Dendritic cell treated with granulocyte-macrophage colony-stimulating factor and Interleukin-4, amounts not matched to agents 40 ng/mL and 50 ng/mL, for 4 days (primary cell): ENCODE data around the gene EPHX1.

Experiments
- H3K27ac Mint-ChIP-seq: one replicate; pipeline ENCODE4 v1.8.0; 2022; ENCODE audit warnings: mild to moderate bottlenecking, mixed read lengths
- H3K27me3 Mint-ChIP-seq: one replicate; pipeline ENCODE4 v1.8.0; 2022; ENCODE audit warnings: mild to moderate bottlenecking, mixed read lengths
- H3K36me3 Mint-ChIP-seq: one replicate; pipeline ENCODE4 v1.8.0; 2022; ENCODE audit warnings: low read depth, mixed read lengths
- H3K4me1 Mint-ChIP-seq: one replicate; pipeline ENCODE4 v1.8.0; 2022; ENCODE audit warnings: low read depth, mixed read lengths
- H3K4me3 Mint-ChIP-seq: one replicate; pipeline ENCODE4 v1.8.0; 2022; ENCODE audit warnings: mild to moderate bottlenecking, moderate library complexity, mixed read lengths
- H3K9me3 Mint-ChIP-seq: one replicate; pipeline ENCODE4 v1.8.0; 2022; ENCODE audit warnings: mixed read lengths
- intact Hi-C: fragments of 100-400 bp; cut with micrococcal nuclease; formaldehyde crosslinking; loops from one replicate; pipeline ENCODE4 v1.15.0; 2022

Gene EPHX1

DNA sequence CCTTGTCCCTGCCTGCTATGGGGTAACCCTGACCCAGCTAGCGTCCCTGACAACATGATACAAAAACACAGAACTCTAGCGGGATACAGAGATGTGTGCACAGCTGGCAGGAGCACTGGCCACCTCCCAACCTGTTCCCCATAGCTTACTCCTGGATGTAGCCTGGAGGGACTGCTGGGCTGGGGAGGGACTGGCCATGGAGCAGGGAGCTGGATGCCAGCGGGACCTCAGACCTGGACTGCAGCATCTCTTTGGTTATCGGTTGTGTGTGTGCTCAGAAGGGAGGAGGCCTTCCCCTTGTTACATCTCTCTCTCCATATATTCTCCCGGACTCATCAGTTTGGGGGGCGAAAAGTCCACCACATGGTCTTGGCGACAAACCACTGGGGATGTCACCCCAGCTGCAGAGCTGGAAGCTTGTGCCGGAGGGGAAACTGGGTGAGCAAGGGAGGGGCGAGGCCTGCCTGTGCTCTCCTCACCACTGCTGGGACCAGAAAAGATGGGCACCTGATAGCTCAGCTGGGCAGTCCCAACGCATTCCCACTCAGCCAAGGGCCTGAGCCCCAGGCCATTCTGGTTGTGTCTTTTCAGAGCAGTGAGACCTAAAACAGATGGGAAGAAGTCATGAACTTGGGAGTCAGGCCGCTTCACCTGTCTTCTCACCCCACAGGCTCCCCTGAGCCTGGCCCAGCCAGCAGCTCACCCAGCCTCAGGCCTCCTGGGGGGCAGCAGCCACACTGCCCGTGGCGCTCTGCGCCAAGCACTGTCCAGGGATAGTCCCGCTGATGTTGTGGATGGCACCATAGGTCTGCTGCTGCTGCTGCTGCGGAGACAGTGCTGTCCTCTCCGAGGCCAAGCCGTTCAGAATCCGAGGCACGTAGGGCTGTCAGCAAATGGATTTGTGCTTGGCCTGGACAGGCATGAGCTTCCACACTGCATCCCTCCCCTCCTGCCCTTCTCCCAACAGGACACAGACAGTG lies 36.7 kb downstream of the EPHX1 start:
- Mint-ChIP-seq H3K9me3 (no peaks in the 10 kb centered on the region), H3K4me1 (peaks cover 31% of the 10 kb centered on the region), H3K4me3 (no peak overlapping the region), H3K27ac (no peak overlapping the region), H3K36me3 (peaks cover 95% of the 10 kb centered on the region), H3K27me3 (no peaks in the 10 kb centered on the region)
- intact Hi-C loops, result loop anchor here (5.0 kb wide), 1 partner anchor 69 kb away; the partner anchor contains the start of gene SRP9

GRCh38 chr1:225847610-225848009 lies 37.7 kb downstream of the EPHX1 start:
- Mint-ChIP-seq H3K4me1 (peaks cover 41% of the 10 kb centered on the region), H3K36me3 (peaks cover 96% of the 10 kb centered on the region), H3K27me3 (no peaks in the 10 kb centered on the region), H3K9me3 (no peaks in the 10 kb centered on the region), H3K27ac (peak overlapping the region; percentile 58), H3K4me3 (no peak overlapping the region)
- intact Hi-C loops, result loop anchor here (5.0 kb wide), 1 partner anchor 70 kb away; the partner anchor contains the start of gene SRP9

DNA sequence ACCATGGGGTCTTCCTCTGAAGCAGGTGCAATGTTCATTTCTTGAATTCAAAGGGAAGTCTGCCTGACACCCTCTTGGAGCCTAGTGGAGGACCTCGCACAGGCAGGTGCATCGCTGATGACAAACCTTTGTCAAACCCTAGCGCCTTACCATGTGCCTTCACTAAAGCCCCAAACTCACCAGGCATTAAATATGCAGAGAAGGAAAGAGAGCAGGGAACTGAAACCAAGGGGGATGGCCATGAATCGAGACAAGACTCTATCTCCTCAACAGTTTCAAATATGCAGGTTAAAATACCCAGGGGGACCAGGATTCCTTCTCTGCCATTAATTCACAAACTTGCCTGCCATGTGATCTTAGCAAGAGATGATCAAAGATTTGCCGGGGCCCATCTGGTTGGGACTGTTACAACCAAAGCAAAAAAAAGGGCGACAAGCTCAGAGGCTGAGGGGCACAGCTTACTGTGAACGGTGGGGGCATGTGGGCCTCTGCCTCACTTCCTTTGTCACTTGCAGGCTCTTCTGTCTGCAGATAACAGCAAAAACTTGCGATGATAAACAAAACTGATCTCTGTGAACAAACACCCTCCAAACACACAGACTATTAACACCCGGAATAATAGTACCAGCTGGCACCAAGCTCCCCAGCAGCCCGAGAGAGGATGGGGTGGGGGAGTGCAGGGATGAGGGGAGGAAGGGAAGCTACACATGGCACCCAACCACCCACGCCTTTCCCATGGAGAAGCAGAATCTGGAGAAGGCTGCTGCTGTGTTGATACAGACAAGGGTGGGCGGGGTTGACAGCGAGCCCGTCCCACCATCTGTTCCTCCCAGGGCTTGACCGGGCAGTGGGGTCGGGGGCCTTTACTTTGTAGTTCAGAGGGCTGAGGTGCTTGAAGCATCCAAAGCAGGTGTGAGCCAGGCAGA lies 38.4 kb downstream of the EPHX1 start:
- Mint-ChIP-seq H3K27me3 (no peaks in the 10 kb centered on the region), H3K27ac (peak overlapping the region; percentile 58), H3K36me3 (peaks cover 96% of the 10 kb centered on the region), H3K9me3 (no peaks in the 10 kb centered on the region), H3K4me3 (no peak overlapping the region), H3K4me1 (peaks cover 44% of the 10 kb centered on the region)
- intact Hi-C loops, result loop anchor here (5.0 kb wide), 1 partner anchor 71 kb away; the partner anchor contains the start of gene SRP9

GRCh38 chr1:225849925-225850324 lies 40.0 kb downstream of the EPHX1 start:
- Mint-ChIP-seq H3K9me3 (no peaks in the 10 kb centered on the region), H3K27ac (no peak overlapping the region), H3K4me3 (no peak overlapping the region), H3K4me1 (peaks cover 44% of the 10 kb centered on the region), H3K36me3 (peaks cover 96% of the 10 kb centered on the region), H3K27me3 (no peaks in the 10 kb centered on the region)
- intact Hi-C loops, result loop anchor here (5.0 kb wide), 1 partner anchor 73 kb away; the partner anchor contains the start of gene SRP9

DNA sequence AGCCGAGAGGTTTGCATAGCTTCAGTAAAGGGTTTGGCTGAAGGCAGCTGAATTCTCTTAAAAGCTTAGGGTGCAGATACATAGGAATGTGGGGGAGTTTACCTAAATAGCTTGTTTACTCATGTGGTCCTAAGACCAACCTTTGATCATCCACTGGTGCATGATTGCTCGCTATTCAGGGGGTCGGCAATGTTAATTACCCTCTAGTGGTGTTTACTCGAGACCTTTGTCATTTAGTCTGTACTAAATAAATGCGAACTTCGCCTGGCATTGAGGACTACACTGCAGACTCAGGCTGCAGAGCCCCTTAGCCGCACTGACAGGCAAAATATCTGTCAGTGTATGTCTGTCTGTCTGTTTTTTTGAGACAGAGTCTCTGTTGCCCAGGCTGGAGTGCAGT lies 40.4 kb downstream of the EPHX1 start:
- Mint-ChIP-seq H3K27me3 (no peaks in the 10 kb centered on the region), H3K27ac (no peak overlapping the region), H3K4me1 (peaks cover 44% of the 10 kb centered on the region), H3K4me3 (no peak overlapping the region), H3K36me3 (peaks cover 95% of the 10 kb centered on the region), H3K9me3 (no peaks in the 10 kb centered on the region)
- intact Hi-C loops, result no loop called here

DNA sequence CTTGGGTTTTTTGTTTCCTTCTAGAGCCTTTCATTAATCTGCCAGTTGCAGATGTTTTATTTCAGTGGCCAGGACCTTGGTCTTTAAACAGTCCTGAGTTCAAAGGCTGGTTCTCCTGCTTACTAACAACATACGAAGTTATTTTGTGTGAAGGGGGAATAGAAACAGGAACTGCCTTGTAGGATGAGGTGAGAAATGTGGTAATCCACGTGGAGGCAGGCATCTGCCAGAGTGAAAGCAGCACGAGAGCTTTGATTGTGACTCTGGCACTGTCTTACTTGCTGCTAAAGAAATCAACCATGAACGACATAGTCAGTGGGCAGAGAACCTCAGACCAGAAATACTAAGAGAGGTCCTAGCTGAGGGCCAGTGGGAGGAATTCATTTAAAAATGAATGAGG lies 41.9 kb downstream of the EPHX1 start:
- Mint-ChIP-seq H3K36me3 (peaks cover 95% of the 10 kb centered on the region), H3K4me3 (no peak overlapping the region), H3K27ac (no peak overlapping the region), H3K27me3 (no peaks in the 10 kb centered on the region), H3K9me3 (no peaks in the 10 kb centered on the region), H3K4me1 (peaks cover 39% of the 10 kb centered on the region)
- intact Hi-C loops, result no loop called here

DNA sequence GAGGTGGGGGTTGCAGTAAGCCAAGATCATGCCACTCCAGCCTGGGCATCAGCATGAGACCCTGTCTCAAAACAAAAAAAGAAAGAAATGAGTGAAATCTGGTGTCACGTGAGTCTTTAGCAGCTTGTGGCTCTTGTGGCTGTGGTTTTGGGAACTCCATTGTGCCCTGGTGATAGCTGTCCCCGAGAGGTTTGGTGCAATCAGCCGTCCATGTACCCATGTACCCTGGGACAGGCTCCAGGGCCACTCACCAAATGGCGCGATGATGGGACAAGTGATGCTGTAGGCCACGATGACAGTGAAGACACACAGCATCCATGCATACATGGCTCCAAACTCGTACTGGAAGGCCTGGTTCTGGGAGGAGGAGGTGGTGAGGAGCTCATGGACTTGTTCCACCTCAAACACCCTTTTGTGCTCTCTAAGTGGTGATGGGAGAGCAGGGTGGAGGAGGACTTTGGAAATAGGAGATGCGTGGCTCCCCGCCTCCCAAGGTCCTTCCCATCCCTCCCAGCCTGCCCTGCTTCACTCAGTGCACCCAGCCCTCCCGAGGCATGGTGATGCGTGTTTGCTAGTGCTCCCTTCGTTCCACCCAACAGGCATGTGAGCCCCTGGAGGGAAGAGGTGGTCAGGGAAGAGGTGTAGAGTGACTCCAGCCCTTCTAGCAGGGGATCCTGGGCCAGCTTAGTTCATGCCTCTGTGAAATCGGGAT lies 42.6 kb downstream of the EPHX1 start:
- intact Hi-C loops, result no loop called here
- Mint-ChIP-seq H3K36me3 (peaks cover 95% of the 10 kb centered on the region), H3K9me3 (no peaks in the 10 kb centered on the region), H3K27me3 (no peaks in the 10 kb centered on the region), H3K27ac (no peak overlapping the region), H3K4me3 (no peak overlapping the region), H3K4me1 (peaks cover 36% of the 10 kb centered on the region)

GRCh38 chr1:225853441-225853840 lies 43.5 kb downstream of the EPHX1 start:
- H3K27me3 Mint-ChIP-seq, result no peaks in the 10 kb centered on the region
- no peak overlapping the region for H3K4me3 Mint-ChIP-seq
- no peak overlapping the region for H3K27ac Mint-ChIP-seq
- intact Hi-C loops, result no loop called here
- no peaks in the 10 kb centered on the region for H3K9me3 Mint-ChIP-seq
- peaks cover 28% of the 10 kb centered on the region for H3K4me1 Mint-ChIP-seq
- H3K36me3 Mint-ChIP-seq, result peaks cover 95% of the 10 kb centered on the region

- no peaks in the 10 kb centered on the region for H3K27me3 Mint-ChIP-seq
- peaks cover 12% of the 10 kb centered on the region for H3K4me1 Mint-ChIP-seq
- intact Hi-C loops, result no loop called here
- no peaks in the 10 kb centered on the region for H3K9me3 Mint-ChIP-seq
- H3K27ac Mint-ChIP-seq, result no peak overlapping the region
- H3K36me3 Mint-ChIP-seq, result peaks cover 99% of the 10 kb centered on the region
- H3K4me3 Mint-ChIP-seq, result no peak overlapping the region
These were observed 45.8 kb downstream of the EPHX1 start for GRCh38 chr1:225855503-225856300.

DNA sequence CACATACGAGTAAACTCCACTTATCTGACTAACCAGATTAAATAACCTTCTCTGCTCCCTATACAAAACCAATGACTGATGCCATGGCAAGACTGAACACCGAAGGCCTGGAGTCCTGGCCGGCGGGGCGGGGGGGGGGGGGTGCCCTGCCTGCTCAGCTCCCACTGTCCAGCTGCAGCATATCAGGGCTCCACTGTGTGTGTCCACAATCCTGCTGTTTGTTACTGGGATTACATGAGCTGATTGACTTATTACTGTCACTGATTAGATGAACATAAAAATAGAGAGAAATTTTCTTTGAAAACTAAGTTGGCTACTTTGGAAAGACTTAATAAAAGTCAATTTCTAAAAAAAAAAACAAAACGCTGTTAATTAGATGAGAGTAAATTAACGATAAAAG lies 47.3 kb downstream of the EPHX1 start:
- peaks cover 6% of the 10 kb centered on the region for H3K4me1 Mint-ChIP-seq
- no peaks in the 10 kb centered on the region for H3K27me3 Mint-ChIP-seq
- H3K9me3 Mint-ChIP-seq, result no peaks in the 10 kb centered on the region
- H3K4me3 Mint-ChIP-seq, result no peak overlapping the region
- peaks cover 99% of the 10 kb centered on the region for H3K36me3 Mint-ChIP-seq
- intact Hi-C loops, result no loop called here
- H3K27ac Mint-ChIP-seq, result no peak overlapping the region

GRCh38 chr1:225859151-225859550 lies 49.2 kb downstream of the EPHX1 start:
- peaks cover 93% of the 10 kb centered on the region for H3K36me3 Mint-ChIP-seq

GRCh38 chr1:225860107-225860506 lies 50.2 kb downstream of the EPHX1 start:
- H3K27ac Mint-ChIP-seq, result no peak overlapping the region
- peaks cover 90% of the 10 kb centered on the region for H3K36me3 Mint-ChIP-seq
- intact Hi-C loops, result no loop called here
- no peak overlapping the region for H3K4me3 Mint-ChIP-seq
- H3K4me1 Mint-ChIP-seq, result no peaks in the 10 kb centered on the region
- no peaks in the 10 kb centered on the region for H3K9me3 Mint-ChIP-seq
- no peaks in the 10 kb centered on the region for H3K27me3 Mint-ChIP-seq

More at GRCh38 chr1:225859151-225859550, 49.2 kb downstream of the EPHX1 start:
- H3K27me3 Mint-ChIP-seq, result no peaks in the 10 kb centered on the region
- no peaks in the 10 kb centered on the region for H3K4me1 Mint-ChIP-seq
- H3K9me3 Mint-ChIP-seq, result no peaks in the 10 kb centered on the region
- no peak overlapping the region for H3K27ac Mint-ChIP-seq
- intact Hi-C loops, result no loop called here
- H3K4me3 Mint-ChIP-seq, result no peak overlapping the region
